Activated CD4-positive, alpha-beta T cell treated with anti-CD3 and anti-CD28 coated beads, Interleukin-2, amount 50 U/mL, for 16 hours (primary cell): ENCODE measurements around the gene GABRR1.
"Not testable (repeated sequence)": the region's sequence is repeated elsewhere in the genome, so short reads cannot be mapped to it uniquely, and the experiment has no call there.

Experiments
- DNase-seq: peaks from one replicate; pipeline ENCODE4 v3.0.0-alpha.2; 2020

Gene GABRR1

GRCh38 chr6:89217299-89217910, at the start of gene GABRR1:
Gene GABRR1 (minus strand): TSS chr6:89217358. CDS start chr6:89217322, 36 bp downstream.
- no peak for DNase-seq

- no peak for DNase-seq
Observed at GRCh38 chr6:89264296-89264695, 47.1 kb upstream of the GABRR1 start.

GRCh38 chr6:89260832-89261231, 43.7 kb upstream of the GABRR1 start:
- no peak for DNase-seq

- no peak for DNase-seq
Observed at GRCh38 chr6:89260310-89260709, 43.2 kb upstream of the GABRR1 start.

- DNase-seq: no peak
Observed at GRCh38 chr6:89258912-89259311, 41.8 kb upstream of the GABRR1 start.

GRCh38 chr6:89257781-89258180, 40.6 kb upstream of the GABRR1 start:
- DNase-seq: no peak

GRCh38 chr6:89257346-89257745, 40.2 kb upstream of the GABRR1 start:
- no peak for DNase-seq

GRCh38 chr6:89255417-89255816, 38.3 kb upstream of the GABRR1 start:
- DNase-seq: no peak

- no peak for DNase-seq
Observed at GRCh38 chr6:89254569-89254968, 37.4 kb upstream of the GABRR1 start.

- no peak for DNase-seq
Observed at GRCh38 chr6:89252907-89253306, 35.7 kb upstream of the GABRR1 start.

GRCh38 chr6:89251976-89252375, 34.8 kb upstream of the GABRR1 start:
- no peak for DNase-seq

GRCh38 chr6:89251170-89251569, 34.0 kb upstream of the GABRR1 start:
- DNase-seq: no peak

- no peak for DNase-seq
Observed at GRCh38 chr6:89250239-89250638, 33.1 kb upstream of the GABRR1 start.

GRCh38 chr6:89244241-89244985, 27.3 kb upstream of the GABRR1 start:
- no peak for DNase-seq

- DNase-seq: no peak
Observed at GRCh38 chr6:89243331-89243629, 26.1 kb upstream of the GABRR1 start.

- DNase-seq: peak; percentile 25
Observed at GRCh38 chr6:89242574-89243330, 25.6 kb upstream of the GABRR1 start.

GRCh38 chr6:89239338-89239737, 22.2 kb upstream of the GABRR1 start:
- peak; percentile 8 for DNase-seq

- no peak for DNase-seq
Observed at GRCh38 chr6:89237158-89237557, 20.0 kb upstream of the GABRR1 start.

GRCh38 chr6:89233605-89234004, 16.4 kb upstream of the GABRR1 start:
- not testable (repeated sequence) for DNase-seq

- DNase-seq: no peak
Observed at GRCh38 chr6:89222712-89223039, 5.5 kb upstream of the GABRR1 start.

- no peak for DNase-seq
Observed at GRCh38 chr6:89221971-89222711, 5.0 kb upstream of the GABRR1 start.

GRCh38 chr6:89221129-89221528, 4.0 kb upstream of the GABRR1 start:
- no peak for DNase-seq

- no peak for DNase-seq
Observed at GRCh38 chr6:89216411-89216810, 747 bp downstream of the GABRR1 start.

- DNase-seq: no peak
Observed at GRCh38 chr6:89215391-89215790, 1.8 kb downstream of the GABRR1 start.
